Activated CD8-positive, alpha-beta T cell treated with anti-CD3 and anti-CD28 coated beads for 36 hours (primary cell): ENCODE results near the gene AMPD1. TPM values are rescaled to one million over a fixed set of nuclear protein-coding genes. Genes with fewer than 3 reads are reported as not detected.

Experiments
- ATAC-seq: fragments of 200-7000 bp; cut with Tn5 transposase; one replicate; pipeline ENCODE4 v1.10.0; 2021; ENCODE audit warnings: mild to moderate bottlenecking, moderate library complexity
- CTCF ChIA-PET: fragments of 350-600 bp; sonication (Branson Sonifier 250); formaldehyde crosslinking; loops from one replicate; lab custom pipeline; 2021; ENCODE audit warnings: antibody characterized with exemption; lab: Charles Lee
- POLR2A ChIA-PET: fragments of 350-600 bp; sonication (Branson Sonifier 250); formaldehyde crosslinking; loops from one replicate; lab custom pipeline; 2021; ENCODE audit warnings: antibody characterized with exemption; lab: Charles Lee
- DNase-seq: peaks from one replicate; pipeline ENCODE4 v3.0.0-alpha.2; 2020
- H3K27ac Mint-ChIP-seq: one replicate; pipeline ENCODE4 v1.8.0; 2021; ENCODE audit warnings: mild to moderate bottlenecking, mixed read lengths
- H3K27me3 Mint-ChIP-seq: one replicate; pipeline ENCODE4 v1.8.0; 2021; ENCODE audit warnings: mixed read lengths
- H3K36me3 Mint-ChIP-seq: one replicate; pipeline ENCODE4 v1.8.0; 2021; ENCODE audit warnings: low read depth, mixed read lengths
- H3K4me1 Mint-ChIP-seq: one replicate; pipeline ENCODE4 v1.8.0; 2021; ENCODE audit warnings: low read depth, mixed read lengths
- H3K4me3 Mint-ChIP-seq: one replicate; pipeline ENCODE4 v1.8.0; 2021; ENCODE audit warnings: mild to moderate bottlenecking, moderate library complexity, mixed read lengths
- H3K9me3 Mint-ChIP-seq: one replicate; pipeline ENCODE4 v1.8.0; 2021; ENCODE audit warnings: mixed read lengths
- CTCF ChIP-seq: fragments of 200-600 bp; IDR thresholded peaks from one replicate; pipeline ENCODE4 v1.8.0; 2022; ENCODE audit warnings: antibody characterized with exemption, mild to moderate bottlenecking
- intact Hi-C: fragments of 100-400 bp; cut with micrococcal nuclease; formaldehyde crosslinking; loops from one replicate; pipeline ENCODE4 v1.10.0; 2022
- total RNA-seq, 2 experiments: library from RNA; stranded (reverse); gene quantifications; one replicate each; pipeline ENCODE4 v1.2.3, GENCODE V29; 2021

AMPD1 gene
- total RNA-seq, 2 experiments from 2014 or later, result not detected

- Mint-ChIP-seq H3K27ac (no peak overlapping the region), H3K27me3 (peaks cover 7% of the 10 kb centered on the region), H3K36me3 (no peaks in the 10 kb centered on the region), H3K4me1 (peaks cover 10% of the 10 kb centered on the region), H3K9me3 (no peaks in the 10 kb centered on the region), H3K4me3 (no peak overlapping the region)
- ChIA-PET CTCF (interaction anchor here (0.6 to 3.9 kb wide), 10 partner anchors 10 to 337 kb away, joined by 3 to 13 read pairs (median 4); no protein-coding TSS in a partner anchor), POLR2A (no interaction called here)
- TF ChIP-seq CTCF, result peak; percentile 55
- intact Hi-C loops, result no loop called here
- no peak for ATAC-seq
- no peak for DNase-seq
These were observed 24.1 kb downstream of the AMPD1 start for GRCh38 chr1:114671011-114671938.

- Mint-ChIP-seq H3K4me1 (peaks cover 10% of the 10 kb centered on the region), H3K36me3 (no peaks in the 10 kb centered on the region), H3K9me3 (no peaks in the 10 kb centered on the region), H3K4me3 (peak overlapping the region; percentile 86), H3K27me3 (peaks cover 7% of the 10 kb centered on the region), H3K27ac (peak overlapping the region; percentile 68)
- intact Hi-C loops, result no loop called here
- DNase-seq, result peak; percentile 92
- ChIA-PET CTCF (interaction anchor here (0.8 to 3.9 kb wide), 9 partner anchors 8 to 336 kb away, joined by 3 to 17 read pairs (median 4); no protein-coding TSS in a partner anchor), POLR2A (interaction anchor here (0.8 to 1.6 kb wide), 4 partner anchors 10 to 110 kb away, joined by 3 to 6 read pairs (median 3); partner anchors contain the start of genes CSDE1 and SIKE1)
- ATAC-seq, result peak; percentile 97
- TF ChIP-seq CTCF, result no peak
These were observed 25.0 kb downstream of the AMPD1 start for GRCh38 chr1:114670083-114671010.

- no peaks in the 10 kb centered on the region for H3K9me3 Mint-ChIP-seq
- CTCF ChIA-PET, result interaction anchor here (0.9 to 3.9 kb wide), 5 partner anchors 9 to 387 kb away, joined by 3 to 17 read pairs (median 3); no protein-coding TSS in a partner anchor
- intact Hi-C loops, result no loop called here
- H3K27me3 Mint-ChIP-seq, result peaks cover 7% of the 10 kb centered on the region
- peak within 1 kb of the TSS; percentile 68 for H3K27ac Mint-ChIP-seq
- peaks cover 10% of the 10 kb centered on the region for H3K4me1 Mint-ChIP-seq
- DNase-seq, result no peak
- TF ChIP-seq CTCF, result no peak
- H3K4me3 Mint-ChIP-seq, result peak within 1 kb of the TSS; percentile 86
- POLR2A ChIA-PET, result interaction anchor here (0.8 to 1.6 kb wide), 5 partner anchors 10 to 111 kb away, joined by 3 to 6 read pairs (median 3); partner anchors contain the start of genes CSDE1, NRAS and SIKE1
- no peaks in the 10 kb centered on the region for H3K36me3 Mint-ChIP-seq
- peak; percentile 73 for ATAC-seq
These were observed 25.7 kb downstream of the AMPD1 start, which contains the start of gene DENND2C for GRCh38 chr1:114669562-114670082. Gene DENND2C, minus strand, starts transcription at chr1:114670049. Its CDS starts 44,065 bp downstream, at chr1:114625984.

- Mint-ChIP-seq H3K27me3 (peaks cover 7% of the 10 kb centered on the region), H3K36me3 (no peaks in the 10 kb centered on the region), H3K4me1 (peaks cover 10% of the 10 kb centered on the region), H3K9me3 (no peaks in the 10 kb centered on the region), H3K27ac (no peak overlapping the region), H3K4me3 (peak overlapping the region; percentile 86)
- ATAC-seq (no peak), DNase-seq (peak; percentile 15)
- intact Hi-C loops, result no loop called here
- CTCF ChIA-PET, result interaction anchor here (0.9 to 3.9 kb wide), 6 partner anchors 9 to 387 kb away, joined by 3 to 17 read pairs (median 3); no protein-coding TSS in a partner anchor
- TF ChIP-seq CTCF, result no peak
- POLR2A ChIA-PET, result interaction anchor here (0.8 to 1.6 kb wide), 5 partner anchors 9 to 111 kb away, joined by 3 to 6 read pairs (median 3); partner anchors contain the start of genes CSDE1, NRAS and SIKE1
These were observed 26.4 kb downstream of the AMPD1 start for GRCh38 chr1:114668784-114669561.
